Thoracic aorta (tissue), 2 donors: Measurements from ENCODE around the gene UPB1. TPM values are rescaled to one million over a fixed set of nuclear protein-coding genes. Genes with fewer than 3 reads are reported as not detected.

Source experiments
- ATAC-seq: fragments of 150-250 bp; one replicate; pipeline ENCODE4 v1.8.0; 2017; ENCODE audit warnings: low read depth; ENCODE audit not compliant: insufficient number of reproducible peaks, low FRiP score
- DNase-seq: peaks from one replicate; pipeline ENCODE4 v3.0.0-alpha.2; 2020; ENCODE audit warnings: low spot score
- H3K27ac ChIP-seq, 2 donors: fragments of 200-600 bp; sonication (generic); 1 replicate in 1 of 2; 2 replicates in 1 of 2; pipeline ENCODE4 v1.5.1; 2016; ENCODE audit warnings: mild to moderate bottlenecking in 2 of 2, moderate library complexity in 2 of 2
- H3K27me3 ChIP-seq: fragments of 200-600 bp; sonication (generic); replicated peaks from 2 replicates; pipeline ENCODE4 v1.6.0; 2016; ENCODE audit warnings: mild to moderate bottlenecking; ENCODE audit not compliant: insufficient read depth
- H3K36me3 ChIP-seq: fragments of 200-600 bp; sonication (generic); one replicate; pipeline ENCODE4 v1.5.1; 2016
- H3K4me1 ChIP-seq, 2 donors: fragments of 200-600 bp; sonication (generic); 1 replicate in 1 of 2; 2 replicates in 1 of 2; pipeline versions ENCODE4 v1.5.1 to v1.6.0; 2016; ENCODE audit warnings: low read depth in 2 of 2, mild to moderate bottlenecking in 1 of 2; ENCODE audit not compliant: control insufficient read depth in 1 of 2
- H3K4me3 ChIP-seq: fragments of 200-600 bp; sonication (generic); 2 replicates; pipeline ENCODE4 v1.5.1; 2016; ENCODE audit warnings: mild to moderate bottlenecking
- H3K9me3 ChIP-seq: fragments of 200-600 bp; sonication (generic); 2 replicates; pipeline ENCODE4 v1.5.1; 2016
- total RNA-seq, 2 donors: library from RNA; depleted of rRNA; stranded (reverse); fragments of >200 nt; gene quantifications; one replicate each; pipeline versions ENCODE4 v1.1.0 to v1.2.3, GENCODE V29; 2016
- TF ChIP-seq, protein P1 (sequence below): fragments of 200-600 bp; sonication (generic); IDR thresholded peaks from one replicate; pipeline ENCODE4 v1.5.1; 2019; ENCODE audit warnings: antibody characterized with exemption

The UPB1 gene
- total RNA-seq, 2 donors from 2014 or later = 1.5 to 2.7 TPM

GRCh38 chr22:24564376-24565058 is 69.4 kb downstream of the UPB1 start:
- ATAC-seq = no peak
- no peak overlapping the region for H3K27ac ChIP-seq
- no peaks in the 10 kb centered on the region for H3K27me3 ChIP-seq
- peaks cover 0 to 13% of the 10 kb centered on the region in 2 donors for H3K4me1 ChIP-seq
- no peak overlapping the region for H3K4me3 ChIP-seq
- peaks cover 13% of the 10 kb centered on the region for H3K36me3 ChIP-seq
- no peak for DNase-seq
- no peaks in the 10 kb centered on the region for H3K9me3 ChIP-seq
- TF ChIP-seq, protein P1, sequence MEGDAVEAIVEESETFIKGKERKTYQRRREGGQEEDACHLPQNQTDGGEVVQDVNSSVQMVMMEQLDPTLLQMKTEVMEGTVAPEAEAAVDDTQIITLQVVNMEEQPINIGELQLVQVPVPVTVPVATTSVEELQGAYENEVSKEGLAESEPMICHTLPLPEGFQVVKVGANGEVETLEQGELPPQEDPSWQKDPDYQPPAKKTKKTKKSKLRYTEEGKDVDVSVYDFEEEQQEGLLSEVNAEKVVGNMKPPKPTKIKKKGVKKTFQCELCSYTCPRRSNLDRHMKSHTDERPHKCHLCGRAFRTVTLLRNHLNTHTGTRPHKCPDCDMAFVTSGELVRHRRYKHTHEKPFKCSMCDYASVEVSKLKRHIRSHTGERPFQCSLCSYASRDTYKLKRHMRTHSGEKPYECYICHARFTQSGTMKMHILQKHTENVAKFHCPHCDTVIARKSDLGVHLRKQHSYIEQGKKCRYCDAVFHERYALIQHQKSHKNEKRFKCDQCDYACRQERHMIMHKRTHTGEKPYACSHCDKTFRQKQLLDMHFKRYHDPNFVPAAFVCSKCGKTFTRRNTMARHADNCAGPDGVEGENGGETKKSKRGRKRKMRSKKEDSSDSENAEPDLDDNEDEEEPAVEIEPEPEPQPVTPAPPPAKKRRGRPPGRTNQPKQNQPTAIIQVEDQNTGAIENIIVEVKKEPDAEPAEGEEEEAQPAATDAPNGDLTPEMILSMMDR = no peak

DNA sequence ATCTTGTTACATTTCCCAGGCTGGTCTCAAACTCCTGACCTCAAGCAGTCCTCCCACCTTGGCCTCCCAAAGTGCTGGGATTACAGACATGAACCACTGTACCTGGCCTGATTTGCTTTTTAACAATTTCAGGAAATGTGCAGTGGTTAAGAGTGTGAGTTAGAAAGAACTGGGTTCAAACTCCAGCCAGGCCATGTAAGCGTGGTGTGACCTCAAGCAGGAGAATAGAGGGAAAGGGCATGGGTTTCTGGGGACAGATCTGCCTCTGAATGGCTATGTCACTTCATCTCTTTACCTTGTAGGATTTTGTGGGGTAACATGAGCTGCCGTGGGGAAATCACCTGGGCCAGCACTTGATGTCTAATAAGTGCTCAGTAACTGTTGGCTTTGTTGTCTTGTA is 69.9 kb downstream of the UPB1 start:
- TF ChIP-seq, protein P1 = no peak

GRCh38 chr22:24566899-24567511 is 71.9 kb downstream of the UPB1 start:
- no peak overlapping the region for H3K27ac ChIP-seq
- TF ChIP-seq, protein P1 = no peak
- no peak for DNase-seq
- no peak for ATAC-seq
- H3K4me1 ChIP-seq = peaks cover 0 to 12% of the 10 kb centered on the region in 2 donors
- H3K9me3 ChIP-seq = no peaks in the 10 kb centered on the region
- H3K36me3 ChIP-seq = peaks cover 23% of the 10 kb centered on the region
- no peaks in the 10 kb centered on the region for H3K27me3 ChIP-seq
- H3K4me3 ChIP-seq = no peak overlapping the region

More for the DNA sequence above, 69.9 kb downstream of the UPB1 start:
- peaks cover 0 to 12% of the 10 kb centered on the region in 2 donors for H3K4me1 ChIP-seq
- H3K36me3 ChIP-seq = peaks cover 19% of the 10 kb centered on the region
- H3K9me3 ChIP-seq = no peaks in the 10 kb centered on the region
- ATAC-seq (no peak), DNase-seq (no peak)
- H3K27ac ChIP-seq = no peak overlapping the region
- H3K27me3 ChIP-seq = no peaks in the 10 kb centered on the region
- H3K4me3 ChIP-seq = no peak overlapping the region

- no peaks in the 10 kb centered on the region for H3K9me3 ChIP-seq
- TF ChIP-seq, protein P1 = no peak
- H3K4me3 ChIP-seq = no peak overlapping the region
- H3K36me3 ChIP-seq = peaks cover 29% of the 10 kb centered on the region
- no peak overlapping the region for H3K27ac ChIP-seq
- no peaks in the 10 kb centered on the region for H3K27me3 ChIP-seq
- DNase-seq (no peak), ATAC-seq (no peak)
- peaks cover 0 to 12% of the 10 kb centered on the region in 2 donors for H3K4me1 ChIP-seq
These were observed 72.5 kb downstream of the UPB1 start for GRCh38 chr22:24567668-24568067.

DNA sequence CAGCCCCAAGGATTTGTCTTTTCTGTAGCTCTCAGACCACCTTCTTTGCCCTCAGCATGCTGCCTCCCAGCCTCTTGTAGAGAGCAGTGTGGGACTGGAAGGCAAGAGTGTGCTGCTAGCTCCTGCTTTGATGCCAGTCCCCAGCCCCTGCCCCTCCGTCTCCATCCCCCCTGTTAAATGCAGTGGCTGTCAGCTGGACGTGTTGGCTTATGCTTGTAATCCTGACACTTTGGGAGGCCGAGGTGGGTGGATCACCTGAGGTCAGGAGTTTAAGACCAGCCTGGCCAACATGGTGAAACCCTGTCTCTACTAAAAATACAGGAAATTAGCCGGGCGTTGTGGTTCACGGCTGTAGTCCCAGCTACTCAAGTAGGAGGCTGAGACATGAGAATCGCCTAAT is 76.1 kb downstream of the UPB1 start:
- Histone ChIP-seq H3K36me3 (peaks cover 48% of the 10 kb centered on the region), H3K27ac (no peak overlapping the region), H3K4me3 (no peak overlapping the region), H3K9me3 (no peaks in the 10 kb centered on the region), H3K4me1 (peaks cover 0 to 4% of the 10 kb centered on the region in 2 donors), H3K27me3 (no peaks in the 10 kb centered on the region)
- DNase-seq (no peak), ATAC-seq (no peak)
- TF ChIP-seq, protein P1 = no peak
